ENCODE data around the gene TGFB2. TPM values are rescaled to one million over a fixed set of nuclear protein-coding genes. Genes with fewer than 3 reads are reported as not detected.

The TGFB2 gene
- total RNA-seq, 1 experiment from 2014 or later = not detected

DNA sequence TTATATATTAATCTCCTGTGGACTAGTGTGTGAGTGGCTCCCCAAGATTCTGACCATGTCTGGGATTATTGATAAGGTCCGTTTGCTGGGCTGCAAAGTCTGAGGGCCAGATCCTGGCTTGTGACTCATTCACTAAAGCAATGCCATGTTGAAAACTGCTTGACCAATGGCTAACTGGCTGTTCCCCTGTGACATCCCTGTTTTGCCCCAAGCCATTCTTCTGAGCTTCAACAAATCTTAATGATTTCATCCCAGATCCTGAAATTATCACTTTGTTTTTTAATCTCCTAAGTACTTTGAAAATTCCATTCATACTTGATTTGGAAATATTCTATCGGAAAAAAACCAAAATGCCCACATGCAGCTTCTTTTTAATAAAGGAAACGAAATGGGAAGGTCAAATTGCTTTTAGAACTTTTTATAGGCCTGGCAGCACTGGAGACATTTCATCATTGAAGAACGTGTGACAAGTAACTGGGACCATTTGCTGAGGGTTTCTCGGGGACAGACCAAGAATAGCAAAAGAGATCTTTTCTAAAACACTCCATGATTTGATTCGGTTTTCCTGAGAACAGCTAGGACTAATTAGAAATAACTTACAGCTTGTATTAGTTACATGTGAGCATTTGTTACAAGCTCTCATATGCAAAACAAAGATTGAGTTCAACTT lies 121.3 kb downstream of the TGFB2 start:
- TF ChIP-seq, protein P1, sequence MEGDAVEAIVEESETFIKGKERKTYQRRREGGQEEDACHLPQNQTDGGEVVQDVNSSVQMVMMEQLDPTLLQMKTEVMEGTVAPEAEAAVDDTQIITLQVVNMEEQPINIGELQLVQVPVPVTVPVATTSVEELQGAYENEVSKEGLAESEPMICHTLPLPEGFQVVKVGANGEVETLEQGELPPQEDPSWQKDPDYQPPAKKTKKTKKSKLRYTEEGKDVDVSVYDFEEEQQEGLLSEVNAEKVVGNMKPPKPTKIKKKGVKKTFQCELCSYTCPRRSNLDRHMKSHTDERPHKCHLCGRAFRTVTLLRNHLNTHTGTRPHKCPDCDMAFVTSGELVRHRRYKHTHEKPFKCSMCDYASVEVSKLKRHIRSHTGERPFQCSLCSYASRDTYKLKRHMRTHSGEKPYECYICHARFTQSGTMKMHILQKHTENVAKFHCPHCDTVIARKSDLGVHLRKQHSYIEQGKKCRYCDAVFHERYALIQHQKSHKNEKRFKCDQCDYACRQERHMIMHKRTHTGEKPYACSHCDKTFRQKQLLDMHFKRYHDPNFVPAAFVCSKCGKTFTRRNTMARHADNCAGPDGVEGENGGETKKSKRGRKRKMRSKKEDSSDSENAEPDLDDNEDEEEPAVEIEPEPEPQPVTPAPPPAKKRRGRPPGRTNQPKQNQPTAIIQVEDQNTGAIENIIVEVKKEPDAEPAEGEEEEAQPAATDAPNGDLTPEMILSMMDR (conservative IDR thresholded peaks at IDR 0.05) = no peak
- Histone ChIP-seq H3K9me3 (ENCODE audit: control insufficient read depth, low read depth, low read length) (no peaks in the 10 kb centered on the region), H3K79me2 (ENCODE audit: insufficient read depth, low read length) (no peaks in the 10 kb centered on the region), H2BK5ac (ENCODE audit: insufficient read length, low read length) (no peak overlapping the region), H4K8ac (replicated peaks; ENCODE audit: insufficient read length, low read depth, low read length) (no peak overlapping the region), H3K23ac (ENCODE audit: insufficient read length, low read depth, low read length) (no peak overlapping the region), H3K9ac (ENCODE audit: extremely low read depth, insufficient read length, low read length) (no peak overlapping the region), H3K14ac (ENCODE audit: insufficient read depth, low read length) (no peak overlapping the region), H3K23me2 (ENCODE audit: insufficient read length, low read depth, low read length, poor library complexity, severe bottlenecking) (no peaks in the 10 kb centered on the region), H4K5ac (ENCODE audit: insufficient read length, low read depth, low read length) (no peak overlapping the region), H4K91ac (ENCODE audit: insufficient read length, low read depth, low read length) (no peak overlapping the region), H3K56ac (ENCODE audit: insufficient read length, low read depth, low read length) (no peak overlapping the region), H3K27me3 (ENCODE audit: insufficient read depth, low read length) (no peaks in the 10 kb centered on the region), H4K20me1 (ENCODE audit: control insufficient read depth, insufficient read depth, insufficient read length) (no peaks in the 10 kb centered on the region), H3K4me1 (ENCODE audit: insufficient read depth, low read length) (no peaks in the 10 kb centered on the region), H3K4ac (ENCODE audit: low read depth, low read length) (no peak overlapping the region), H3T11ph (ENCODE audit: low read length) (no peak overlapping the region), H3K18ac (ENCODE audit: insufficient read length, low read depth, low read length) (no peak overlapping the region), H2BK12ac (ENCODE audit: insufficient read length, low read depth, low read length) (no peak overlapping the region), H2BK120ac (ENCODE audit: low read depth, low read length, poor library complexity, severe bottlenecking) (no peak overlapping the region), H2AK5ac (ENCODE audit: insufficient read length, low read length) (no peak overlapping the region), H2AFZ (ENCODE audit: low read length) (no peak overlapping the region), H3K79me1 (ENCODE audit: insufficient read depth, low read depth, low read length, poor library complexity, severe bottlenecking) (no peaks in the 10 kb centered on the region), H2BK20ac (ENCODE audit: low read depth, low read length, poor library complexity, severe bottlenecking) (no peak overlapping the region), H3K27ac (ENCODE audit: insufficient read length, low read depth, low read length) (no peak overlapping the region), H3K4me2 (ENCODE audit: insufficient read depth, insufficient read length, low read length) (no peak overlapping the region), H2BK15ac (ENCODE audit: low read depth, low read length) (no peak overlapping the region)
- WGBS (ENCODE audit: extremely low coverage, insufficient read length, low lambda C conversion rate) = no CpG with 5 or more reads among the region's 6 CpGs
- DNase-seq = no peak
- H3K4me1 Mint-ChIP-seq = peaks cover 2 to 5% of the 10 kb centered on the region in 2 experiments; a peak in 3 of 4 replicates
- no peaks in the 10 kb centered on the region for H3K36me3 Mint-ChIP-seq (ENCODE audit: insufficient read depth in 1 of 3, low read depth in 3 of 3)
- no peak overlapping the region for H3K4me3 Mint-ChIP-seq
- H3K27ac Mint-ChIP-seq = no peak overlapping the region
- H3K9me3 Mint-ChIP-seq = no peaks in the 10 kb centered on the region; a peak in 1 of 5 replicates
- no peaks in the 10 kb centered on the region for H3K27me3 Mint-ChIP-seq (ENCODE audit: low read depth)
